ENCODE results near the gene TTLL8.

Gene TTLL8

GRCh38 chr22:50085211-50085972 lies 27.3 kb upstream of the TTLL8 start, which contains the start of gene MLC1:
Gene MLC1 (minus strand): TSS chr22:50085426. CDS start chr22:50084902, 524 bp downstream.
- peak; percentile 98 for DNase-seq (ENCODE audit: low read depth)
- no peak within 1 kb of the TSS for H3K4me3 ChIP-seq (ENCODE audit: low read depth, low read length)
- TF ChIP-seq, protein P1, sequence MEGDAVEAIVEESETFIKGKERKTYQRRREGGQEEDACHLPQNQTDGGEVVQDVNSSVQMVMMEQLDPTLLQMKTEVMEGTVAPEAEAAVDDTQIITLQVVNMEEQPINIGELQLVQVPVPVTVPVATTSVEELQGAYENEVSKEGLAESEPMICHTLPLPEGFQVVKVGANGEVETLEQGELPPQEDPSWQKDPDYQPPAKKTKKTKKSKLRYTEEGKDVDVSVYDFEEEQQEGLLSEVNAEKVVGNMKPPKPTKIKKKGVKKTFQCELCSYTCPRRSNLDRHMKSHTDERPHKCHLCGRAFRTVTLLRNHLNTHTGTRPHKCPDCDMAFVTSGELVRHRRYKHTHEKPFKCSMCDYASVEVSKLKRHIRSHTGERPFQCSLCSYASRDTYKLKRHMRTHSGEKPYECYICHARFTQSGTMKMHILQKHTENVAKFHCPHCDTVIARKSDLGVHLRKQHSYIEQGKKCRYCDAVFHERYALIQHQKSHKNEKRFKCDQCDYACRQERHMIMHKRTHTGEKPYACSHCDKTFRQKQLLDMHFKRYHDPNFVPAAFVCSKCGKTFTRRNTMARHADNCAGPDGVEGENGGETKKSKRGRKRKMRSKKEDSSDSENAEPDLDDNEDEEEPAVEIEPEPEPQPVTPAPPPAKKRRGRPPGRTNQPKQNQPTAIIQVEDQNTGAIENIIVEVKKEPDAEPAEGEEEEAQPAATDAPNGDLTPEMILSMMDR (IDR thresholded peaks at IDR 0.05; ENCODE audit: low read depth, low read length) = no peak
- peak; percentile 34 for TF ChIP-seq POLR2A (IDR thresholded peaks at IDR 0.05; ENCODE audit: extremely low read depth, insufficient read length)

- no peak overlapping the region for H3K4me3 ChIP-seq (ENCODE audit: low read depth, low read length)
- no peak for TF ChIP-seq POLR2A (IDR thresholded peaks at IDR 0.05; ENCODE audit: extremely low read depth, insufficient read length)
- TF ChIP-seq, protein P2, sequence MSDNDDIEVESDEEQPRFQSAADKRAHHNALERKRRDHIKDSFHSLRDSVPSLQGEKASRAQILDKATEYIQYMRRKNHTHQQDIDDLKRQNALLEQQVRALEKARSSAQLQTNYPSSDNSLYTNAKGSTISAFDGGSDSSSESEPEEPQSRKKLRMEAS (IDR thresholded peaks at IDR 0.05; ENCODE audit: low read depth, low read length) = no peak
- TF ChIP-seq, protein P1 (IDR thresholded peaks at IDR 0.05; ENCODE audit: low read depth, low read length) = no peak
- TF ChIP-seq MYC (IDR thresholded peaks at IDR 0.05; ENCODE audit: low read depth, low read length) = no peak
- peak; percentile 64 for DNase-seq (ENCODE audit: low read depth)
Measured at GRCh38 chr22:50084614-50085021, 26.5 kb upstream of the TTLL8 start.

GRCh38 chr22:50084080-50084477 lies 26.0 kb upstream of the TTLL8 start:
- DNase-seq (ENCODE audit: low read depth) = peak; percentile 35
- H3K4me3 ChIP-seq (ENCODE audit: low read depth, low read length) = no peak overlapping the region
- TF ChIP-seq, protein P2 (IDR thresholded peaks at IDR 0.05; ENCODE audit: low read depth, low read length) = no peak
- TF ChIP-seq MYC (IDR thresholded peaks at IDR 0.05; ENCODE audit: low read depth, low read length) = no peak
- TF ChIP-seq, protein P1 (IDR thresholded peaks at IDR 0.05; ENCODE audit: low read depth, low read length) = no peak
- TF ChIP-seq POLR2A (IDR thresholded peaks at IDR 0.05; ENCODE audit: extremely low read depth, insufficient read length) = no peak

- DNase-seq (ENCODE audit: low read depth) = peak; percentile 48
- TF ChIP-seq, protein P2 (IDR thresholded peaks at IDR 0.05; ENCODE audit: low read depth, low read length) = no peak
- H3K4me3 ChIP-seq (ENCODE audit: low read depth, low read length) = no peak overlapping the region
Measured at GRCh38 chr22:50083462-50084079, 25.5 kb upstream of the TTLL8 start.

- no peak for TF ChIP-seq MYC (IDR thresholded peaks at IDR 0.05; ENCODE audit: low read depth, low read length)
- TF ChIP-seq, protein P2 (IDR thresholded peaks at IDR 0.05; ENCODE audit: low read depth, low read length) = no peak
- no peak overlapping the region for H3K4me3 ChIP-seq (ENCODE audit: low read depth, low read length)
- peak; percentile 54 for DNase-seq (ENCODE audit: low read depth)
Measured at GRCh38 chr22:50082961-50083461, 24.9 kb upstream of the TTLL8 start.

DNA sequence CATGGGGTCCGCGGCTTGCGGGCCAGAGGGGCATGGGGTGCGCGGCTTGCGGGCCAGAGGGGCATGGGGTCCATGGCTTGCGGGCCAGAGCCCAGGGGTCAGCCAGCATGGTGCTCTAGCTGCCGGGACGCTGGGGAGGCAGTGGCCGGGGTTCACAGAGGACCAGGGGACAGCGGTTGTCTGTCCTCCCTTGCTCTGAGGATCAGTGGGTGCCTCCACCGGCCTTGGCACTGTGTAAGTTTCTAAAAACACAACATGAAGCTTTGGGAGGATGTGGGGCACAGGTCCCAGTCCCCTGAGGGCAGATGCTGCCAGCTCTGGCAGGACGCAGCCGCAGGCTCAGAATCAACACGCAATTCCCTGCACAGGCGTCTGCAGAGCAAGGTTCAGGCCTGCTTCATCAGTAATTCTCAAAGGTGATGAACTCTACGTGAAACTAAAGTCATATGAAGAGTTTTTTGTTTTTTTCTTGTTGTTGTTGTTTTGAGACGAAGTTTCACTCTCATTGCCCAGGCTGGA lies 24.2 kb upstream of the TTLL8 start:
- TF ChIP-seq, protein P1 (IDR thresholded peaks at IDR 0.05; ENCODE audit: low read depth, low read length) = no peak
- no peak for TF ChIP-seq MYC (IDR thresholded peaks at IDR 0.05; ENCODE audit: low read depth, low read length)
- TF ChIP-seq, protein P2 (IDR thresholded peaks at IDR 0.05; ENCODE audit: low read depth, low read length) = no peak
- no peak for TF ChIP-seq POLR2A (IDR thresholded peaks at IDR 0.05; ENCODE audit: extremely low read depth, insufficient read length)
- no peak overlapping the region for H3K4me3 ChIP-seq (ENCODE audit: low read depth, low read length)
- DNase-seq (ENCODE audit: low read depth) = no peak
